IMR-90 (cell line): ENCODE measurements around the gene P2RX3. TPM values are rescaled to one million over a fixed set of nuclear protein-coding genes. Genes with fewer than 3 reads are reported as not detected.

Experiments
- ATAC-seq: fragments of 200-7000 bp; cut with Tn5 transposase; 2 replicates; pipeline ENCODE4 v1.9.1; 2020; ENCODE audit warnings: low read depth, mild to moderate bottlenecking, moderate library complexity
- BruUV-seq: library from RNA; stranded (reverse); fragments of 400-500 nt; replicated peaks from 2 replicates; lab custom pipeline; 2021; lab: Mats Ljungman, UMichigan
- CTCF ChIA-PET: fragments of 300-600 bp; formaldehyde crosslinking; extraction: SDS; loops from one replicate; lab custom pipeline; 2021; ENCODE audit warnings: antibody characterized with exemption; lab: Yijun Ruan, JAX
- POLR2A ChIA-PET: fragments of 300-600 bp; sonication (Branson Sonifier 250); formaldehyde crosslinking; loops from one replicate; lab custom pipeline; 2022; ENCODE audit warnings: antibody characterized with exemption; ENCODE audit not compliant: unreplicated experiment; lab: Charles Lee
- DNase-seq: peaks from one replicate; pipeline ENCODE4 v3.0.0; 2013
- H2AFZ ChIP-seq: replicated peaks from 2 replicates; pipeline ENCODE3; 2013; ENCODE audit warnings: low read length, mild to moderate bottlenecking; ENCODE audit not compliant: poor library complexity
- H2AK5ac ChIP-seq: 2 replicates; pipeline ENCODE4 v1.6.1; 2013; ENCODE audit warnings: low read depth, low read length, inconsistent platforms
- H2AK9ac ChIP-seq: replicated peaks from 2 replicates; pipeline ENCODE3; 2013; ENCODE audit warnings: mild to moderate bottlenecking, low read depth, low read length, moderate library complexity; ENCODE audit not compliant: poor library complexity
- H2BK120ac ChIP-seq: 2 replicates; pipeline ENCODE4 v1.6.1; 2013; ENCODE audit warnings: low read depth, low read length, inconsistent platforms
- H2BK15ac ChIP-seq: 3 replicates; pipeline ENCODE4 v1.6.1; 2013; ENCODE audit warnings: low read depth, low read length, inconsistent platforms
- H2BK20ac ChIP-seq: 2 replicates; pipeline ENCODE4 v1.6.1; 2013; ENCODE audit warnings: low read depth, mild to moderate bottlenecking, inconsistent platforms, low read length, moderate library complexity
- H2BK5ac ChIP-seq: 2 replicates; pipeline ENCODE4 v1.6.1; 2013; ENCODE audit warnings: mild to moderate bottlenecking, low read depth, low read length, inconsistent platforms; ENCODE audit not compliant: poor library complexity, severe bottlenecking
- H3K14ac ChIP-seq: replicated peaks from 2 replicates; pipeline ENCODE4 v1.6.1; 2013; ENCODE audit warnings: low read depth, low read length, inconsistent platforms
- H3K18ac ChIP-seq: 2 replicates; pipeline ENCODE4 v1.6.1; 2013; ENCODE audit warnings: low read depth, low read length, control low read depth
- H3K23ac ChIP-seq: 2 replicates; pipeline ENCODE4 v1.6.1; 2013; ENCODE audit warnings: low read depth, low read length, inconsistent platforms
- H3K27ac ChIP-seq: 2 replicates; pipeline ENCODE4 v1.5.1; 2013; ENCODE audit warnings: mild to moderate bottlenecking, control low read depth, low read length; ENCODE audit not compliant: insufficient read depth
- H3K27me3 ChIP-seq: 2 replicates; pipeline ENCODE4 v1.6.1; 2013; ENCODE audit warnings: low read length; ENCODE audit not compliant: control insufficient read depth, insufficient read depth
- H3K36me3 ChIP-seq: 2 replicates; pipeline ENCODE4 v1.6.1; 2013; ENCODE audit warnings: low read length, mixed read lengths; ENCODE audit not compliant: control insufficient read depth, insufficient read depth
- H3K4ac ChIP-seq: 2 replicates; pipeline ENCODE4 v1.6.1; 2013; ENCODE audit warnings: low read depth, low read length, inconsistent platforms
- H3K4me1 ChIP-seq: 2 replicates; pipeline ENCODE4 v1.6.1; 2013; ENCODE audit warnings: low read length, mixed read lengths; ENCODE audit not compliant: control insufficient read depth, insufficient read depth
- H3K4me2 ChIP-seq: 2 replicates; pipeline ENCODE4 v1.6.1; 2013; ENCODE audit warnings: low read depth, mild to moderate bottlenecking, control low read depth, low read length, moderate library complexity
- H3K4me3 ChIP-seq: 2 replicates; pipeline ENCODE4 v1.5.1; 2013; ENCODE audit warnings: low read depth, mild to moderate bottlenecking, control low read depth, low read length, moderate library complexity; ENCODE audit not compliant: insufficient read depth
- H3K56ac ChIP-seq: 2 replicates; pipeline ENCODE4 v1.6.1; 2013; ENCODE audit warnings: low read length, inconsistent platforms; ENCODE audit not compliant: insufficient read depth; ENCODE audit errors: extremely low read depth
- H3K79me1 ChIP-seq, 2 experiments: 2 replicates each; pipeline ENCODE4 v1.6.1; 2013; ENCODE audit warnings: low read length in 2 of 2, inconsistent platforms in 1 of 2, low read depth in 1 of 2
- H3K9ac ChIP-seq: 2 replicates; pipeline ENCODE4 v1.6.1; 2013; ENCODE audit warnings: low read depth, low read length, control low read depth
- H3K9me1 ChIP-seq: 2 replicates; pipeline ENCODE4 v1.6.1; 2013; ENCODE audit warnings: low read length, inconsistent platforms; ENCODE audit not compliant: insufficient read depth
- H3K9me3 ChIP-seq: 2 replicates; pipeline ENCODE4 v1.6.1; 2013; ENCODE audit warnings: low read length; ENCODE audit not compliant: control insufficient read depth, insufficient read depth
- H4K20me1 ChIP-seq: 2 replicates; pipeline ENCODE4 v1.6.1; 2013; ENCODE audit warnings: low read length, inconsistent platforms; ENCODE audit not compliant: insufficient read depth
- H4K5ac ChIP-seq: 2 replicates; pipeline ENCODE4 v1.6.1; 2013; ENCODE audit warnings: mild to moderate bottlenecking, low read depth, low read length, control low read depth
- H4K8ac ChIP-seq, 2 experiments: 2 replicates each; pipeline ENCODE4 v1.6.1; 2013; ENCODE audit warnings: low read depth in 2 of 2, low read length in 2 of 2, control low read depth in 1 of 2, inconsistent platforms in 1 of 2
- H4K91ac ChIP-seq: 2 replicates; pipeline ENCODE4 v1.6.1; 2013; ENCODE audit warnings: low read depth, low read length, inconsistent platforms; ENCODE audit not compliant: insufficient read depth
- FOS ChIP-seq: fragments of 150-350 bp; IDR thresholded peaks from 2 replicates; pipeline ENCODE4 v1.6.1; 2016; ENCODE audit warnings: low read depth, low read length
- WGBS, 2 experiments: methylation state at CpG; one replicate each; pipeline versions ENCODE4 v1.1.5 to v1.1.7; 2013; ENCODE audit warnings: missing lambda C conversion rate in 2 of 2; ENCODE audit not compliant: insufficient read length in 1 of 2; ENCODE audit errors: extremely low coverage in 2 of 2; 5-methylcytosine and 5-hydroxymethylcytosine counted together
- dilution Hi-C: fragments of 300-500 bp; cut with HindIII; formaldehyde crosslinking; loops from one replicate; pipeline ENCODE4 v1.14.3; 2018; ENCODE audit warnings: low sequenced_read_pairs; ENCODE audit not compliant: unreplicated experiment
- in situ Hi-C: fragments of 300-500 bp; cut with MboI; formaldehyde crosslinking; loops from 3 replicates; pipeline ENCODE4 v1.14.3; 2019; ENCODE audit warnings: low sequenced_read_pairs, inconsistent platforms, mixed read lengths
- intact Hi-C: fragments of 100-400 bp; cut with micrococcal nuclease; formaldehyde crosslinking; loops from 2 replicates; pipeline ENCODE4 v1.10.0; 2022
- polyA plus RNA-seq, 3 experiments: library from polyadenylated mRNA; depleted of rRNA; stranded (reverse); fragments of >200 nt; gene quantifications; 2 replicates each; pipeline ENCODE4 v1.2.3, GENCODE V29; 2012; ENCODE audit warnings: low replicate concordance in 1 of 3
- total RNA-seq: library from RNA; depleted of rRNA; stranded (reverse); fragments of >200 nt; gene quantifications from 2 replicates; pipeline ENCODE4 v1.2.3, GENCODE V29; 2012
- TF ChIP-seq, protein P1 (sequence below): fragments of 150-350 bp; IDR thresholded peaks from 2 replicates; pipeline ENCODE4 v1.6.1; 2017; ENCODE audit warnings: mild to moderate bottlenecking, antibody characterized with exemption, low read length, low read depth

The P2RX3 gene
- total and polyA plus RNA-seq, 2 of the 4 experiments (the other 2 are of a cell fraction): not detected

GRCh38 chr11:57370251-57370650, 32.1 kb downstream of the P2RX3 start:
- Histone ChIP-seq H3K27me3 (peaks cover 29% of the 10 kb centered on the region), H4K20me1 (no peaks in the 10 kb centered on the region), H3K4me2 (no peak overlapping the region), H4K91ac (no peak overlapping the region), H4K8ac (no peak overlapping the region), H3K4ac (no peak overlapping the region), H3K36me3 (no peaks in the 10 kb centered on the region), H3K56ac (no peak overlapping the region), H3K18ac (no peak overlapping the region), H3K27ac (no peak overlapping the region), H3K23ac (no peak overlapping the region), H3K14ac (no peak overlapping the region), H2BK5ac (peak overlapping the region; percentile 29), H3K9me1 (no peaks in the 10 kb centered on the region), H3K79me1 (no peaks in the 10 kb centered on the region), H2AK5ac (no peak overlapping the region), H2BK20ac (no peak overlapping the region), H3K9ac (no peak overlapping the region), H4K5ac (no peak overlapping the region), H2AK9ac (peak overlapping the region; percentile 81), H2AFZ (no peak overlapping the region), H3K9me3 (no peaks in the 10 kb centered on the region), H3K4me1 (no peaks in the 10 kb centered on the region), H3K4me3 (no peak overlapping the region), H2BK15ac (no peak overlapping the region), H2BK120ac (no peak overlapping the region)
- ChIA-PET CTCF (no interaction called here), POLR2A (no interaction called here)
- no CpG with 5 or more reads among the region's 7 CpGs for WGBS, 2 experiments
- in situ Hi-C loops (loop anchor here (25.0 kb wide), 1 partner anchor 533 kb away; no protein-coding TSS in a partner anchor), intact Hi-C loops (no loop called here), dilution Hi-C loops (no loop called here)
- DNase-seq: peak; percentile 73
- peak; percentile 62 for ATAC-seq
- 0 out of 2 replicates have a peak, but pooled peaks have one; percentile 4 for TF ChIP-seq FOS
- TF ChIP-seq, protein P1, sequence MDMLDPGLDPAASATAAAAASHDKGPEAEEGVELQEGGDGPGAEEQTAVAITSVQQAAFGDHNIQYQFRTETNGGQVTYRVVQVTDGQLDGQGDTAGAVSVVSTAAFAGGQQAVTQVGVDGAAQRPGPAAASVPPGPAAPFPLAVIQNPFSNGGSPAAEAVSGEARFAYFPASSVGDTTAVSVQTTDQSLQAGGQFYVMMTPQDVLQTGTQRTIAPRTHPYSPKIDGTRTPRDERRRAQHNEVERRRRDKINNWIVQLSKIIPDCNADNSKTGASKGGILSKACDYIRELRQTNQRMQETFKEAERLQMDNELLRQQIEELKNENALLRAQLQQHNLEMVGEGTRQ: no peak
- BruUV-seq: no TSS peak
